HL-60/S4 (cell line): Measurements from ENCODE around the gene B4GAT1.

Source experiments
- in situ Hi-C: fragments of 300-500 bp; cut with MboI; formaldehyde crosslinking; loops from 2 replicates; pipeline ENCODE4 v1.14.3; 2022; ENCODE audit warnings: low sequenced_read_pairs

The B4GAT1 gene

DNA sequence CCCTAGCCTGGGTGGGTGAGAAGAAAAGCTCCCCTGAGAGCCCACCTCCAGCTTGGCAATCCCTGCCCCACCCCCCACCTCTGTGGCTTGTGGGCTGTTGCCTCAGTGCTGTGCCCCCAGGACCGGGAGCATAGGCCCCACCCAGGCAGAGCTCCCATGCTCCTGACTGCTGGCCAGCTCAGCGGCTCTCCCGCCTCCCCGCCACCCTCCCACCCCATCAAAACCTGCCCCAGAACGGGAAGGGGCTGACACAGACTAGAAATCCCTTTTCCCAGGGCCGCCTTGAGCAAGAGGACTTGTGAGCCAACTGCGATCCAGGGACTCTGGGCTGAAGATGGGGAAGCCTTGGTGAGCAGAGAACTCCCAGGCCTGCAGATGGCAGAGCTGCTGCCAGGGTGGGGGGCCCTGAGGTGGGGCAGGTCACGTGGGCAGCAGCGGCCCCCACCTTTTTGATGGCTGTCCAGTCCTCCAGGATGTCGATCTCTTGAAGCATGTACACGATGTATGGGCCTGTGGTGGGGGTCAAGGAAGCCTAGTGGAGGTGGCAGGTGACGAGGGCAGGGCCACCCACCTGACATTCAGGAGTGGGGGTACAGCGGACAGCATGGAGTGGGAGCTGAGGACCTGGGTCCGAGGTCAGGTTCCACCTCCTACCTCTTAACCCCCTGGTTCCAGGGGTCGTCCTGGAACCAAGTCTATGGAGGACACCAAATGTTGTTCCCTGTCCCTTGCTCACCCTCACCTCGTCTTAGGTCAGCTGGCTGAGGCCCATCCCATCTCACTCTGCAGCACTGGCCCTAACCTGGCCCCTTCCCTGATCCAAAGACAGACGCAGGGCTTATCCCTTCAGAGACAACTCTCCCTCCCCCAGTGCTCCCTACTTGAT lies 8.9 kb downstream of the B4GAT1 start:
- in situ Hi-C loops: no loop called here

GRCh38 chr11:66337103-66337899 lies 10.1 kb downstream of the B4GAT1 start:
- in situ Hi-C loops: no loop called here

GRCh38 chr11:66336234-66337102 lies 11.0 kb downstream of the B4GAT1 start, which contains the start of gene RIN1:
TSS of gene RIN1 (minus strand) at chr11:66336434. CDS start at chr11:66336402, 32 bp downstream.
- in situ Hi-C loops: no loop called here

DNA sequence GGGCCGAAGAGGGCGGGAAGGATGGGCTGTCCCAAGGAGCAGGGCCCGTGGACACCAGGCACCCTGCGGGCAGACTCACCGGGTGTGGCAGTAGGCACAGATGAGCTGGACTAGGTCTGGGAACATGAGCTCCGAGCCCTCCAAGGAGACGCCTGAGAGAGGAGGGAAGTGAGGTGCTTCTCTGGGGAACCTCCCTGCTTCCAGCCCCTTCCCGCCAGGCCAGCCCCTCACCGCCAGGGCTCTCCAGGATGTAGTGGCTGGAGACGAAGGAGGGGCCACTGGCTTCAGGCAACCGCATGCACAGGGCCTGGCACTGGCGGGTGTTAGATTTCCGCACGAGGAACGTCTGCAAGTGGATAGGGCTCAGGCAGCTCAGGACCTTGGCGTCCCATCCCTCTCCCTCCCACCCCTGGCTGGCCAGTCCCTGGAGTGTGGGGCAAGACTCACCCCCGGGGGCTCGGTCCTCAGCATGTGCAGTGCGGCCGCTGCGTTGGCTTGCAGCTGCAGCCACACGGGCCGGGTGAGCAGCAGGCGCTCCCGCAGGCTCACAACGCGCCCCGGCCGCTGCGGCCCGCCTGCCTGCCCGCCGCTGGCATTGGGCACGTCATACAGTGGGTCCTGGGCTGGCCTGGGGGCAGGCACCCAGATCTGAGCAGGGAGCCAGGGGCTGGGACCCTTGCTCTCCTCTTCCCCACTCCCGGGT lies 11.7 kb downstream of the B4GAT1 start:
- in situ Hi-C loops: no loop called here

- in situ Hi-C loops: no loop called here
Measured at GRCh38 chr11:66334605-66335442, 12.6 kb downstream of the B4GAT1 start.

- in situ Hi-C loops: no loop called here
Measured at GRCh38 chr11:66333896-66334604, 13.4 kb downstream of the B4GAT1 start.

DNA sequence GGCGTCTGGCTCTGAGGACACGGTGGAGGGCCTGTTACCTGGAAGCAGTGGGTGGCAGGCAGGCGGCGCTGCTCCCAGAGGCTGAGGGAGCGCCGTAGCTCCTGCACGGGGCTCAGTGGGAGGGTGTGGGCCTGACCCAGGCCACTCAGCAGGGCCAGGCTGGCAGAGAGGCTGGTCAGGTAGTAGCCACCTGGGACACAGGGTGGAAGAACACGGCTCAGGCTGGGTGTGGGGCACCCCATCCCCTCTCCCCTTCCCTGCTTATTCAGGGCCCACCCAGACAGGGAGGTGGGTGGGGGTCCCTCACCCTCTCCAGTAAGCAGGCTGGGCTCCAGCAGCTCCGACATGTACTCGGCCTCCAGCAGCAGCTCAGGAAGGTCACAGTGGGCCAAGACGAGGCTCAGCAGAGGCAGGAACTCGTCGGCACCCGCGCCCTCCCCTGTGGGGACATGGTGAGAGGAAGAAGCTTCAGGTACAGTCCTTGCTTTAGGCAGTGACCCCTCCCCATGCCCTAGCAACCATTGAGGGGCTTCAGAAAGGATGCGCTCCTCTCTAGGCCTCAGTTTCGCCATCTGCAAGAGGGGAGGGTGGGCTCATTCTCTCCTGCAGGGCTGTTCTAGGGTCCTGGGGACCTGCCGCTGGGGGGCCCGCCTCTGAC lies 14.1 kb downstream of the B4GAT1 start:
- in situ Hi-C loops: no loop called here

- in situ Hi-C loops: no loop called here
Measured at GRCh38 chr11:66332371-66333219, 14.8 kb downstream of the B4GAT1 start.

- in situ Hi-C loops: no loop called here
Measured at GRCh38 chr11:66331542-66332370, 15.7 kb downstream of the B4GAT1 start.

GRCh38 chr11:66330931-66331330 lies 16.5 kb downstream of the B4GAT1 start:
- in situ Hi-C loops: no loop called here

DNA sequence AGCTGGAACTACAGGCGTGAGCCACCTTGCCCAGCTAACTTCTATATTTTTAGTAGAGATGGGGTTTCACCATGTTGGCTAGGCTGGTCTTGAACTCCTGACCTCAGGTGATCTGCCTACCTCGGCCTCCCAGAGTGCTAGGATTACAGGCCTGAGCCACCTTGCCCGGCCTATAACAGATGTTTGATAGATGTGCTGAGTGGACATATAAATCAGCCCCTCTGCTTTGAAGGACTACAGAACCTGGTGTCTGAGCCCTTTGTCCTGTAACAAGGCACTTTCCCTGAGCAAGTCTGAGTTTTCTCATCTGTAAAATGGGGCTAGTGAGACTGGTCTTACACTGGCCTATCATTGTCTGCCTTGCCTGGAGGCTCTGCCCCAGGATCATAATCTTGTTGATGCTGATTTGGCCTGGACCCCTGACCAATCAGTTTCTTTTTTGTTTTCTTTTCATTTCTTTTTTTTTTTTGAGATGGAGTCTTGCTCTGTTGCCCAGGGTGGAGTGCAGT lies 18.2 kb downstream of the B4GAT1 start:
- in situ Hi-C loops: no loop called here

- in situ Hi-C loops: no loop called here
Measured at GRCh38 chr11:66328302-66329144, 18.9 kb downstream of the B4GAT1 start.

DNA sequence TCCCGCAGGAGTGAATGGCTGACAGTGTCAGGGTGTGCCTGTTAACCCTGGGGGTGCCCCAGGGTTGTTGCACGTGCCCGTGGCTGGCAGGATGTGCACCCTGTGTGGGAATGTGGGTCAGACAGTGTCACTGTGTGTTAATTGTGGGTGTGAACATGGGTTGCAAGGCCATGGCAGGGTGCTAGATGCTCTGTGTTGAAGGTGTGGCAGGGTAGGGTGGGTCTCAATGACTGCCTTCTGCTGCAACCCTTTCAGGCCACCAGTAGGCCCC lies 19.5 kb downstream of the B4GAT1 start:
- in situ Hi-C loops: no loop called here

- in situ Hi-C loops: no loop called here
Measured at GRCh38 chr11:66327171-66328030, 20.0 kb downstream of the B4GAT1 start.
